Astrocyte (in vitro differentiated cells and primary cell): ENCODE data around the gene EFCAB6. TPM values are rescaled to one million over a fixed set of nuclear protein-coding genes. Genes with fewer than 3 reads are reported as not detected.

Experiments used
- DNase-seq: peaks from one replicate; pipeline ENCODE4 v3.0.0-alpha.2; 2010; ENCODE audit warnings: low read depth
- FAIRE-seq: peaks from 2 replicates; lab custom pipeline; 2011; peaks lifted over from hg19 to GRCh38; lab: Jason Lieb, UNC
- H2AFZ ChIP-seq: 2 replicates; pipeline ENCODE4 v1.6.0; 2012; ENCODE audit warnings: low read depth, low read length, inconsistent platforms
- H3K27ac ChIP-seq: 2 replicates; pipeline ENCODE4 v1.5.1; 2011; ENCODE audit warnings: low read depth, low read length, inconsistent platforms
- H3K27me3 ChIP-seq: 2 replicates; pipeline ENCODE4 v1.6.0; 2011; ENCODE audit warnings: low read length, inconsistent platforms; ENCODE audit not compliant: insufficient read depth
- H3K36me3 ChIP-seq: 2 replicates; pipeline ENCODE4 v1.5.1; 2011; ENCODE audit warnings: low read length, inconsistent platforms; ENCODE audit not compliant: insufficient read depth
- H3K4me1 ChIP-seq: 2 replicates; pipeline ENCODE4 v1.5.1; 2011; ENCODE audit warnings: low read length, inconsistent platforms; ENCODE audit not compliant: insufficient read depth
- H3K4me2 ChIP-seq: 2 replicates; pipeline ENCODE4 v1.6.0; 2012; ENCODE audit warnings: low read length, inconsistent platforms
- H3K4me3 ChIP-seq: 2 replicates; pipeline ENCODE4 v1.5.1; 2011; ENCODE audit warnings: low read depth, mild to moderate bottlenecking, low read length, inconsistent platforms; ENCODE audit not compliant: insufficient read depth
- H3K79me2 ChIP-seq: 2 replicates; pipeline ENCODE4 v1.6.0; 2012; ENCODE audit warnings: mild to moderate bottlenecking, low read length, inconsistent platforms; ENCODE audit not compliant: insufficient read depth
- H3K9ac ChIP-seq: 2 replicates; pipeline ENCODE4 v1.6.0; 2012; ENCODE audit warnings: mild to moderate bottlenecking, low read length, inconsistent platforms
- H3K9me3 ChIP-seq: 2 replicates; pipeline ENCODE4 v1.5.1; 2012; ENCODE audit warnings: low read depth, mild to moderate bottlenecking, low read length, inconsistent platforms; ENCODE audit not compliant: insufficient read depth
- H4K20me1 ChIP-seq: 2 replicates; pipeline ENCODE4 v1.6.0; 2012; ENCODE audit warnings: low read length, inconsistent platforms; ENCODE audit not compliant: insufficient read depth
- H3K27ac Mint-ChIP-seq: one replicate; pipeline ENCODE4 v1.8.0; 2021; ENCODE audit warnings: mild to moderate bottlenecking, mixed read lengths; ENCODE audit not compliant: unreplicated experiment
- H3K27me3 Mint-ChIP-seq: one replicate; pipeline ENCODE4 v1.8.0; 2021; ENCODE audit warnings: low read depth, mixed read lengths; ENCODE audit not compliant: unreplicated experiment
- H3K36me3 Mint-ChIP-seq: one replicate; pipeline ENCODE4 v1.8.0; 2021; ENCODE audit warnings: low read depth, mixed read lengths; ENCODE audit not compliant: unreplicated experiment
- H3K4me1 Mint-ChIP-seq: one replicate; pipeline ENCODE4 v1.8.0; 2021; ENCODE audit warnings: low read depth, mixed read lengths; ENCODE audit not compliant: unreplicated experiment
- H3K4me3 Mint-ChIP-seq: one replicate; pipeline ENCODE4 v1.8.0; 2021; ENCODE audit warnings: mild to moderate bottlenecking, moderate library complexity, mixed read lengths; ENCODE audit not compliant: unreplicated experiment
- H3K9me3 Mint-ChIP-seq: one replicate; pipeline ENCODE4 v1.8.0; 2021; ENCODE audit warnings: mild to moderate bottlenecking, mixed read lengths; ENCODE audit not compliant: unreplicated experiment
- CTCF ChIP-seq: IDR thresholded peaks from 2 replicates; pipeline ENCODE4 v1.5.1; 2011; ENCODE audit warnings: low read depth, mild to moderate bottlenecking, inconsistent platforms, low read length, moderate library complexity; ENCODE audit not compliant: insufficient read depth
- EZH2 ChIP-seq: IDR thresholded peaks from 2 replicates; pipeline ENCODE4 v1.6.1; 2012; ENCODE audit warnings: mild to moderate bottlenecking, low read length, inconsistent platforms; ENCODE audit not compliant: insufficient read depth
- total RNA-seq: library from RNA; stranded (reverse); gene quantifications from 2 replicates; pipeline ENCODE4 v1.2.1, GENCODE V29; 2021

Gene EFCAB6
- total RNA-seq, 1 donor from 2014 or later = 1.2 TPM

- no peak overlapping the region for H3K4me2 ChIP-seq
- no peaks in the 10 kb centered on the region for H3K79me2 ChIP-seq
- FAIRE-seq (no peak), DNase-seq (no peak)
- Mint-ChIP-seq H3K4me3 (no peak overlapping the region), H3K9me3 (no peaks in the 10 kb centered on the region), H3K27me3 (peaks cover 13% of the 10 kb centered on the region), H3K4me1 (peaks cover 6% of the 10 kb centered on the region), H3K27ac (peak overlapping the region; percentile 62), H3K36me3 (peaks cover 2% of the 10 kb centered on the region)
- H3K27ac ChIP-seq = no peak overlapping the region
- no peak for TF ChIP-seq EZH2
- TF ChIP-seq CTCF = no peak
- H3K27me3 ChIP-seq = peaks cover 4% of the 10 kb centered on the region
- H2AFZ ChIP-seq = no peak overlapping the region
- no peaks in the 10 kb centered on the region for H3K9me3 ChIP-seq
- H3K9ac ChIP-seq = no peak overlapping the region
- H4K20me1 ChIP-seq = peaks cover 44% of the 10 kb centered on the region
- no peak overlapping the region for H3K4me3 ChIP-seq
- no peaks in the 10 kb centered on the region for H3K36me3 ChIP-seq
- H3K4me1 ChIP-seq = no peaks in the 10 kb centered on the region
These were observed 34.9 kb upstream of the EFCAB6 start for GRCh38 chr22:43846966-43847365.

- no peak overlapping the region for H3K27ac Mint-ChIP-seq
- FAIRE-seq = no peak
These were observed 33.9 kb upstream of the EFCAB6 start for GRCh38 chr22:43845981-43846380.

More at GRCh38 chr22:43845981-43846380, 33.9 kb upstream of the EFCAB6 start:
- H3K4me1 Mint-ChIP-seq = peaks cover 6% of the 10 kb centered on the region
- H3K36me3 Mint-ChIP-seq = peaks cover 2% of the 10 kb centered on the region
- Histone ChIP-seq H3K79me2 (no peaks in the 10 kb centered on the region), H3K9me3 (no peaks in the 10 kb centered on the region), H3K36me3 (no peaks in the 10 kb centered on the region), H3K4me1 (no peaks in the 10 kb centered on the region), H3K4me3 (no peak overlapping the region), H4K20me1 (peaks cover 34% of the 10 kb centered on the region), H3K27ac (no peak overlapping the region), H2AFZ (no peak overlapping the region), H3K4me2 (no peak overlapping the region), H3K27me3 (no peaks in the 10 kb centered on the region), H3K9ac (no peak overlapping the region)
- peaks cover 9% of the 10 kb centered on the region for H3K27me3 Mint-ChIP-seq
- no peak for DNase-seq
- H3K4me3 Mint-ChIP-seq = no peak overlapping the region
- no peak for TF ChIP-seq EZH2
- no peak for TF ChIP-seq CTCF
- no peaks in the 10 kb centered on the region for H3K9me3 Mint-ChIP-seq
